Measurements from ENCODE around the gene BET1L. TPM values are rescaled to one million over a fixed set of nuclear protein-coding genes. Genes with fewer than 3 reads are reported as not detected.

The BET1L gene
- total RNA-seq, 1 experiment from 2014 or later: 56.8 TPM

GRCh38 chr11:253886-254270 is 46.7 kb upstream of the BET1L start:
- Mint-ChIP-seq H3K4me1 (ENCODE audit: low read depth, unreplicated experiment) (no peaks in the 10 kb centered on the region), H3K4me3 (ENCODE audit: unreplicated experiment) (no peak overlapping the region), H3K36me3 (ENCODE audit: insufficient read depth, unreplicated experiment) (peaks cover 59% of the 10 kb centered on the region), H3K9me3 (ENCODE audit: unreplicated experiment) (peaks cover 9% of the 10 kb centered on the region), H3K27me3 (ENCODE audit: insufficient read depth, unreplicated experiment) (no peaks in the 10 kb centered on the region), H3K27ac (ENCODE audit: unreplicated experiment) (no peak overlapping the region)
- Histone ChIP-seq H3K4me3 (ENCODE audit: low read depth, low read length) (no peak overlapping the region), H3K27me3 (replicated peaks; ENCODE audit: control insufficient read depth, insufficient read depth, low read length) (no peaks in the 10 kb centered on the region), H3K36me3 (ENCODE audit: control insufficient read depth, insufficient read depth, low read length) (peaks cover 5% of the 10 kb centered on the region), H3K4me1 (no peaks in the 10 kb centered on the region), H3K9me3 (no peaks in the 10 kb centered on the region)
- ChIA-PET CTCF (no interaction called here), POLR2A (no interaction called here)
- DNase-seq: no peak
- intact Hi-C loops (cut with micrococcal nuclease; ENCODE audit: unreplicated experiment): no loop called here
- no TSS peak for BruUV-seq (replicated peaks)
- no peak for TF ChIP-seq CTCF (IDR thresholded peaks at IDR 0.05; ENCODE audit: insufficient read depth in 1 of 2, low read depth in 1 of 2, low read length in 1 of 2, severe bottlenecking in 1 of 2, unreplicated experiment in 1 of 2)

- ChIA-PET CTCF (no interaction called here), POLR2A (no interaction called here)
- TF ChIP-seq CTCF (IDR thresholded peaks at IDR 0.05; ENCODE audit: insufficient read depth in 1 of 2, low read depth in 1 of 2, low read length in 1 of 2, severe bottlenecking in 1 of 2, unreplicated experiment in 1 of 2): no peak
- no peaks in the 10 kb centered on the region for H3K27me3 ChIP-seq (replicated peaks; ENCODE audit: control insufficient read depth, insufficient read depth, low read length)
- H3K9me3 ChIP-seq: no peaks in the 10 kb centered on the region
- H3K4me1 ChIP-seq: no peaks in the 10 kb centered on the region
- no peaks in the 10 kb centered on the region for H3K4me1 Mint-ChIP-seq (ENCODE audit: low read depth, unreplicated experiment)
- BruUV-seq (replicated peaks): no TSS peak
- H3K9me3 Mint-ChIP-seq (ENCODE audit: unreplicated experiment): peaks cover 9% of the 10 kb centered on the region
- peaks cover 5% of the 10 kb centered on the region for H3K36me3 ChIP-seq (ENCODE audit: control insufficient read depth, insufficient read depth, low read length)
- no peak overlapping the region for H3K4me3 ChIP-seq (ENCODE audit: low read depth, low read length)
- no peak for DNase-seq
- no peak overlapping the region for H3K4me3 Mint-ChIP-seq (ENCODE audit: unreplicated experiment)
- H3K36me3 Mint-ChIP-seq (ENCODE audit: insufficient read depth, unreplicated experiment): peaks cover 59% of the 10 kb centered on the region
- intact Hi-C loops (cut with micrococcal nuclease; ENCODE audit: unreplicated experiment): no loop called here
- H3K27ac Mint-ChIP-seq (ENCODE audit: unreplicated experiment): no peak overlapping the region
- no peaks in the 10 kb centered on the region for H3K27me3 Mint-ChIP-seq (ENCODE audit: insufficient read depth, unreplicated experiment)
Measured at GRCh38 chr11:253160-253885, 46.1 kb upstream of the BET1L start.

GRCh38 chr11:252666-253065 is 45.5 kb upstream of the BET1L start:
- no peaks in the 10 kb centered on the region for H3K27me3 ChIP-seq (replicated peaks; ENCODE audit: control insufficient read depth, insufficient read depth, low read length)
- H3K27me3 Mint-ChIP-seq (ENCODE audit: insufficient read depth, unreplicated experiment): no peaks in the 10 kb centered on the region
- POLR2A ChIA-PET: interaction anchor here (0.8 kb wide), 1 partner anchor 11 kb away, joined by 3 read pairs; no protein-coding TSS in a partner anchor
- H3K4me3 ChIP-seq (ENCODE audit: low read depth, low read length): no peak overlapping the region
- intact Hi-C loops (cut with micrococcal nuclease; ENCODE audit: unreplicated experiment): no loop called here
- no peak for TF ChIP-seq CTCF (IDR thresholded peaks at IDR 0.05; ENCODE audit: insufficient read depth in 1 of 2, low read depth in 1 of 2, low read length in 1 of 2, severe bottlenecking in 1 of 2, unreplicated experiment in 1 of 2)
- H3K4me1 ChIP-seq: no peaks in the 10 kb centered on the region
- no peak overlapping the region for H3K4me3 Mint-ChIP-seq (ENCODE audit: unreplicated experiment)
- CTCF ChIA-PET: no interaction called here
- BruUV-seq (replicated peaks): TSS peak; percentile 65
- H3K36me3 ChIP-seq (ENCODE audit: control insufficient read depth, insufficient read depth, low read length): peaks cover 5% of the 10 kb centered on the region
- no peaks in the 10 kb centered on the region for H3K4me1 Mint-ChIP-seq (ENCODE audit: low read depth, unreplicated experiment)
- no peak for DNase-seq
- no peaks in the 10 kb centered on the region for H3K9me3 ChIP-seq
- H3K27ac Mint-ChIP-seq (ENCODE audit: unreplicated experiment): no peak overlapping the region
- H3K36me3 Mint-ChIP-seq (ENCODE audit: insufficient read depth, unreplicated experiment): peaks cover 60% of the 10 kb centered on the region
- H3K9me3 Mint-ChIP-seq (ENCODE audit: unreplicated experiment): peaks cover 9% of the 10 kb centered on the region

All from Caco-2 (cell line).